Measurements from ENCODE around the gene CNTNAP2.

GRCh38 chr7:148276314-148277041, 2159.9 kb downstream of the CNTNAP2 start:
- TF ChIP-seq POLR2A (IDR thresholded peaks at IDR 0.05): no peak
- TF ChIP-seq, protein P1, sequence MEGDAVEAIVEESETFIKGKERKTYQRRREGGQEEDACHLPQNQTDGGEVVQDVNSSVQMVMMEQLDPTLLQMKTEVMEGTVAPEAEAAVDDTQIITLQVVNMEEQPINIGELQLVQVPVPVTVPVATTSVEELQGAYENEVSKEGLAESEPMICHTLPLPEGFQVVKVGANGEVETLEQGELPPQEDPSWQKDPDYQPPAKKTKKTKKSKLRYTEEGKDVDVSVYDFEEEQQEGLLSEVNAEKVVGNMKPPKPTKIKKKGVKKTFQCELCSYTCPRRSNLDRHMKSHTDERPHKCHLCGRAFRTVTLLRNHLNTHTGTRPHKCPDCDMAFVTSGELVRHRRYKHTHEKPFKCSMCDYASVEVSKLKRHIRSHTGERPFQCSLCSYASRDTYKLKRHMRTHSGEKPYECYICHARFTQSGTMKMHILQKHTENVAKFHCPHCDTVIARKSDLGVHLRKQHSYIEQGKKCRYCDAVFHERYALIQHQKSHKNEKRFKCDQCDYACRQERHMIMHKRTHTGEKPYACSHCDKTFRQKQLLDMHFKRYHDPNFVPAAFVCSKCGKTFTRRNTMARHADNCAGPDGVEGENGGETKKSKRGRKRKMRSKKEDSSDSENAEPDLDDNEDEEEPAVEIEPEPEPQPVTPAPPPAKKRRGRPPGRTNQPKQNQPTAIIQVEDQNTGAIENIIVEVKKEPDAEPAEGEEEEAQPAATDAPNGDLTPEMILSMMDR (IDR thresholded peaks at IDR 0.05 in 4 of 5, conservative IDR thresholded peaks at IDR 0.05 in 1 of 5): no peak

Measured in gastrocnemius medialis (tissue), 4 donors.